NCI-H1092 (cell line): ENCODE measurements around the gene CHD1L.
A peak's percentile ranks its signal among the peaks of the same experiment; 100 is the strongest.
"Not testable (repeated sequence)": the region's sequence is repeated elsewhere in the genome, so short reads cannot be mapped to it uniquely, and the experiment has no call there.

Source experiments
- DNase-seq: peaks from one replicate; lab custom pipeline; 2025; lab: John Stamatoyannopoulos, UW

Gene CHD1L

GRCh38 chr1:147242449-147243227, at the start of gene CHD1L:
Gene CHD1L, plus strand, starts transcription at chr1:147242684. Its CDS starts 20 bp downstream, at chr1:147242704.
- peak; percentile 95 for DNase-seq

GRCh38 chr1:147197324-147197723, 45.2 kb upstream of the CHD1L start:
- not testable (repeated sequence) for DNase-seq

- DNase-seq, result no peak
Measured at GRCh38 chr1:147201276-147201675, 41.2 kb upstream of the CHD1L start.

GRCh38 chr1:147201786-147202185, 40.7 kb upstream of the CHD1L start:
- DNase-seq, result no peak

GRCh38 chr1:147202576-147202975, 39.9 kb upstream of the CHD1L start:
- DNase-seq, result no peak

- no peak for DNase-seq
Measured at GRCh38 chr1:147204080-147204479, 38.4 kb upstream of the CHD1L start.

- DNase-seq, result no peak
Measured at GRCh38 chr1:147207192-147207591, 35.3 kb upstream of the CHD1L start.

- no peak for DNase-seq
Measured at GRCh38 chr1:147208619-147209018, 33.9 kb upstream of the CHD1L start.

- DNase-seq, result no peak
Measured at GRCh38 chr1:147209825-147210821, 32.4 kb upstream of the CHD1L start.

- DNase-seq, result no peak
Measured at GRCh38 chr1:147210987-147211386, 31.5 kb upstream of the CHD1L start.

- DNase-seq, result no peak
Measured at GRCh38 chr1:147211577-147211976, 30.9 kb upstream of the CHD1L start.

- no peak for DNase-seq
Measured at GRCh38 chr1:147213271-147213670, 29.2 kb upstream of the CHD1L start.

GRCh38 chr1:147214325-147214724, 28.2 kb upstream of the CHD1L start:
- DNase-seq, result no peak

- no peak for DNase-seq
Measured at GRCh38 chr1:147214842-147215539, 27.5 kb upstream of the CHD1L start.

GRCh38 chr1:147215540-147215916, 27.0 kb upstream of the CHD1L start:
- DNase-seq, result no peak

- no peak for DNase-seq
Measured at GRCh38 chr1:147216124-147216523, 26.4 kb upstream of the CHD1L start.

- no peak for DNase-seq
Measured at GRCh38 chr1:147217141-147217540, 25.3 kb upstream of the CHD1L start.

GRCh38 chr1:147218606-147219005, 23.9 kb upstream of the CHD1L start:
- no peak for DNase-seq

GRCh38 chr1:147223740-147224615, 18.5 kb upstream of the CHD1L start:
- peak; percentile 21 for DNase-seq

GRCh38 chr1:147225193-147225730, 17.2 kb upstream of the CHD1L start, which contains the start of gene FMO5:
Gene FMO5, minus strand, starts transcription at chr1:147225339. Its CDS starts 310 bp downstream, at chr1:147225029.
- peak; percentile 11 for DNase-seq

- not testable (repeated sequence) for DNase-seq
Measured at GRCh38 chr1:147231032-147231431, 11.5 kb upstream of the CHD1L start.
